Loucy (cell line): ENCODE data around the gene CYTIP.

Source experiments
- H2AFZ ChIP-seq: fragments of 200-600 bp; sonication (generic); 2 replicates; pipeline ENCODE4 v1.6.0; 2016; ENCODE audit warnings: antibody characterized with exemption, mild to moderate bottlenecking, low read length, moderate library complexity
- H3F3A ChIP-seq: fragments of 200-600 bp; 2 replicates; pipeline ENCODE4 v1.6.0; 2016; ENCODE audit warnings: antibody characterized with exemption, low read depth, mild to moderate bottlenecking
- H3K27me3 ChIP-seq: fragments of 200-600 bp; sonication (generic); 2 replicates; pipeline ENCODE4 v1.6.1; 2014; ENCODE audit warnings: low read length, mild to moderate bottlenecking; ENCODE audit not compliant: insufficient read depth, poor library complexity, severe bottlenecking
- H3K36me3 ChIP-seq: fragments of 200-600 bp; sonication (generic); 2 replicates; pipeline ENCODE4 v1.6.1; 2016; ENCODE audit warnings: low read length; ENCODE audit not compliant: insufficient read depth
- H3K4me1 ChIP-seq: fragments of 200-600 bp; sonication (generic); 2 replicates; pipeline ENCODE4 v1.5.1; 2014; ENCODE audit warnings: low read length, mild to moderate bottlenecking; ENCODE audit not compliant: insufficient read depth, poor library complexity, severe bottlenecking
- H3K4me2 ChIP-seq: fragments of 200-600 bp; sonication (generic); 2 replicates; pipeline ENCODE4 v1.6.0; 2014; ENCODE audit warnings: antibody characterized with exemption, low read length, low read depth, mild to moderate bottlenecking; ENCODE audit not compliant: poor library complexity, severe bottlenecking
- H3K4me3 ChIP-seq: fragments of 200-600 bp; sonication (generic); 2 replicates; pipeline ENCODE4 v1.5.1; 2014; ENCODE audit warnings: low read length, mild to moderate bottlenecking, mixed read lengths; ENCODE audit not compliant: poor library complexity, severe bottlenecking
- H3K79me2 ChIP-seq: fragments of 200-600 bp; sonication (generic); 2 replicates; pipeline ENCODE4 v1.6.1; 2014; ENCODE audit warnings: low read length; ENCODE audit not compliant: insufficient read depth
- H3K9ac ChIP-seq: fragments of 200-600 bp; sonication (generic); 2 replicates; pipeline ENCODE4 v1.6.0; 2014; ENCODE audit warnings: mild to moderate bottlenecking, low read depth, low read length, moderate library complexity; ENCODE audit not compliant: poor library complexity, severe bottlenecking
- H3K9me2 ChIP-seq: fragments of 200-600 bp; sonication (generic); replicated peaks from 2 replicates; pipeline ENCODE4 v1.6.1; 2016; ENCODE audit warnings: low read depth, low read length, mixed read lengths
- H3K9me3 ChIP-seq: fragments of 200-600 bp; sonication (generic); 2 replicates; pipeline ENCODE4 v1.6.1; 2014; ENCODE audit warnings: mild to moderate bottlenecking, antibody characterized with exemption, low read length, low read depth; ENCODE audit not compliant: insufficient read depth
- H4K20me1 ChIP-seq: fragments of 200-600 bp; sonication (generic); 2 replicates; pipeline ENCODE4 v1.6.0; 2014; ENCODE audit warnings: antibody characterized with exemption, low read length, mild to moderate bottlenecking; ENCODE audit not compliant: insufficient read depth, poor library complexity, severe bottlenecking
- EZH2phosphoT487 ChIP-seq: fragments of 200-600 bp; IDR thresholded peaks from 2 replicates; pipeline ENCODE4 v1.6.1; 2018; ENCODE audit warnings: antibody characterized with exemption, mild to moderate bottlenecking, moderate library complexity, borderline replicate concordance
- TF ChIP-seq, protein P1 (sequence below): fragments of 200-600 bp; sonication (generic); conservative IDR thresholded peaks from 2 replicates; pipeline ENCODE4 v1.5.1; 2014; ENCODE audit warnings: mild to moderate bottlenecking, antibody characterized with exemption, low read length

CYTIP gene

DNA sequence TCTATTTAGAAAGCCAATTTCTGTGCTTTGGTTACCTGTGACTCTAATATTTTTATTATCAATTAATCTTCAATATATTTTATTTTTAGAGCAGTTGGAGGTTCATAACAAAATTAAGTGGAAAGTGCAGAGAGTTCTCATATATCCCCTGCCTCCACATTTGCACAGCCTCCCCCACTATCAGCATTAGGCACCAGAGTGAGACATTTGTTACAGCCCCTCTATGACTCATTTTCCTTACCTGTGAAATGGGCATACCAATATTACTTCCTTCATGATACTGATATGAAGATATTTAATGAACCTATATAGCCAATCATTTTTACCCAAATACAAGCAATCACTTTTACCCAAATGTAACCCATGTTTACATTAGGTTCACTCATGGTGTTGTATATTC, 34.0 kb upstream of the CYTIP start:
- no peaks in the 10 kb centered on the region for H3K27me3 ChIP-seq
- no peaks in the 10 kb centered on the region for H3F3A ChIP-seq
- H4K20me1 ChIP-seq, result no peaks in the 10 kb centered on the region
- H3K4me3 ChIP-seq, result no peak overlapping the region
- H3K9ac ChIP-seq, result no peak overlapping the region
- no peaks in the 10 kb centered on the region for H3K4me1 ChIP-seq
- H3K9me2 ChIP-seq, result no peaks in the 10 kb centered on the region
- TF ChIP-seq, protein P1, sequence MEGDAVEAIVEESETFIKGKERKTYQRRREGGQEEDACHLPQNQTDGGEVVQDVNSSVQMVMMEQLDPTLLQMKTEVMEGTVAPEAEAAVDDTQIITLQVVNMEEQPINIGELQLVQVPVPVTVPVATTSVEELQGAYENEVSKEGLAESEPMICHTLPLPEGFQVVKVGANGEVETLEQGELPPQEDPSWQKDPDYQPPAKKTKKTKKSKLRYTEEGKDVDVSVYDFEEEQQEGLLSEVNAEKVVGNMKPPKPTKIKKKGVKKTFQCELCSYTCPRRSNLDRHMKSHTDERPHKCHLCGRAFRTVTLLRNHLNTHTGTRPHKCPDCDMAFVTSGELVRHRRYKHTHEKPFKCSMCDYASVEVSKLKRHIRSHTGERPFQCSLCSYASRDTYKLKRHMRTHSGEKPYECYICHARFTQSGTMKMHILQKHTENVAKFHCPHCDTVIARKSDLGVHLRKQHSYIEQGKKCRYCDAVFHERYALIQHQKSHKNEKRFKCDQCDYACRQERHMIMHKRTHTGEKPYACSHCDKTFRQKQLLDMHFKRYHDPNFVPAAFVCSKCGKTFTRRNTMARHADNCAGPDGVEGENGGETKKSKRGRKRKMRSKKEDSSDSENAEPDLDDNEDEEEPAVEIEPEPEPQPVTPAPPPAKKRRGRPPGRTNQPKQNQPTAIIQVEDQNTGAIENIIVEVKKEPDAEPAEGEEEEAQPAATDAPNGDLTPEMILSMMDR, result no peak
- TF ChIP-seq EZH2phosphoT487, result no peak
- H3K4me2 ChIP-seq, result no peak overlapping the region
- H3K36me3 ChIP-seq, result no peaks in the 10 kb centered on the region
- H2AFZ ChIP-seq, result no peak overlapping the region
- no peaks in the 10 kb centered on the region for H3K9me3 ChIP-seq
- H3K79me2 ChIP-seq, result no peaks in the 10 kb centered on the region

DNA sequence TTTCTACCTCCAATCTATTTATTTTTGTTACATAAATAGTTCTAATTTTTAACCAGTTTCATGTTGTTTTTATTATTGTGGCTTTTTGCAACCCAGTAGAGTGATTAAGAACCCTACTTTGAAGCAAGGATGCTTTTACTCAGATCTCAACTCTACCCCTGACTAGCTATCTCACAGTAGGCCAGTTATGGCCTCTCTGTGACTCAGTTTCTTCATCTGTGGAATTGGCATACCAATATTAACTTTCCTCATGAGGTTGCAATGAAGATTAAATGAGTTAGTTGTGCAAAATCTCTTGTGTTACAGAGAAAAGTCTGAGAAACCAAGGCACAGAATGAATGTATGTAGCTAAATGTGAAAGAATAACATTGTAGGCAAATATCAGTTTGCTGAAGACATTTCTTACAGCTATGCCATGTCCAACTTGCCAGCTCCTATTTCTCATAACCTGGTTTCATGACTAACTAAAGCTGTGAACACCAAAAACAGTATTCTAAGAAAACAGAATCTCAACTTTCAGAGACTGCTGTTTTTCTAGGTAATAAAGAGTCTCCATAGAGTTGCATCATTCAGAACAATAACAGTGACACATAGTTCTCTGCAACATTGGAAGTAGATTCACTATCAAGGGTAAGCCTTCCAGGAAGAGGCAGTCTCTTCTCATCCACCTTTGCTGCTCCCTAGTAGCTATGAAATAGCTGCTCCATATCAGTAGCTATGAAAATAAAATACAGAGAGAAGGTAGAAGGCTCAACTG, 33.2 kb upstream of the CYTIP start:
- Histone ChIP-seq H2AFZ (no peak overlapping the region), H4K20me1 (no peaks in the 10 kb centered on the region), H3K79me2 (no peaks in the 10 kb centered on the region), H3K9me2 (no peaks in the 10 kb centered on the region), H3K4me3 (no peak overlapping the region), H3K36me3 (no peaks in the 10 kb centered on the region), H3K27me3 (no peaks in the 10 kb centered on the region), H3K9ac (no peak overlapping the region), H3K4me1 (no peaks in the 10 kb centered on the region), H3K4me2 (no peak overlapping the region), H3F3A (no peaks in the 10 kb centered on the region), H3K9me3 (no peaks in the 10 kb centered on the region)
- TF ChIP-seq, protein P1, result no peak
- TF ChIP-seq EZH2phosphoT487, result no peak

DNA sequence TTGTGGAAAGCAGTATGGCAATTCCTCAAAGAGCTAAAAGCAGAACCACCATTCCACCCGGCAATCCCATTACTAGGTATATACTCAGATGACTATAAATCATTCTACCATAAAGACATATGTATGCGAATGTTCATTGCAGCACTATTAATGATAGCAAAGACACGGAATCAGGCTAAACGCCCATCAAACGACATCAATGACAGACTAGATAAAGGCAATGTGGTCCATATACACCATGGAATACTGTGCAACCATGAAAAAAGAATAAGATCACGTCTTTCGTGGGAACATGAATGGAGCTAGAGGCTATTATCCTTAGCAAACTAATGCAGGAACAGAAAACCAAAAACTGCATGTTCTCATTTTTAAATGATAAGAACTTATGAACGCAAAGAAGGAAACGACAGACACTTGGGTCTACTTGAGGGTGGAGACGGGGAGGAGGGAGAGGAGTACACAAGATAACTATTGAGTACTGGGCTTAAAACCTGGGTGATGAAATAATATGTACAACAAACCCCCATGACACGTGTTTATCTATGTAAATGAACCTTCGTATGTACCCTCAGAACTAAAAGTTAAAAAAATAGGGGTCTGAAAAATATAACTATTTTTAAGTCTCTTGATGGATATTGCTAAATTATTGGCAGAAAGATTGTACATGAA, 32.0 kb upstream of the CYTIP start:
- Histone ChIP-seq H3K4me1 (no peaks in the 10 kb centered on the region), H3K79me2 (no peaks in the 10 kb centered on the region), H3K4me3 (no peak overlapping the region), H3K9ac (no peak overlapping the region), H3K27me3 (no peaks in the 10 kb centered on the region), H3K36me3 (no peaks in the 10 kb centered on the region), H2AFZ (no peak overlapping the region), H3K9me2 (no peaks in the 10 kb centered on the region), H3F3A (no peaks in the 10 kb centered on the region), H3K9me3 (no peaks in the 10 kb centered on the region), H3K4me2 (no peak overlapping the region), H4K20me1 (no peaks in the 10 kb centered on the region)
- TF ChIP-seq EZH2phosphoT487, result no peak
- TF ChIP-seq, protein P1, result no peak
